Liver (tissue), 9 donors: ENCODE data around the gene USP6NL. TPM values are rescaled to one million over a fixed set of nuclear protein-coding genes. Genes with fewer than 3 reads are reported as not detected.

Experiments
- DNase-seq: peaks from one replicate; pipeline ENCODE4 v3.0.0-alpha.2; 2017; ENCODE audit warnings: low spot score
- H3K27ac ChIP-seq, 2 donors: one replicate each; pipeline ENCODE4 v1.7.0; 2013; ENCODE audit warnings: inconsistent platforms in 2 of 2, low read length in 2 of 2, control low read depth in 1 of 2, low read depth in 1 of 2, mild to moderate bottlenecking in 1 of 2
- H3K27me3 ChIP-seq, 4 donors: one replicate each; pipeline versions ENCODE4 v1.6.1 to v1.7.0; 2013; ENCODE audit warnings: low read length in 3 of 4, inconsistent platforms in 1 of 4, mild to moderate bottlenecking in 1 of 4, moderate library complexity in 1 of 4; ENCODE audit not compliant: control insufficient read depth in 4 of 4, insufficient read depth in 4 of 4
- H3K36me3 ChIP-seq, 4 donors: one replicate each; pipeline versions ENCODE4 v1.6.1 to v1.7.0; 2013; ENCODE audit warnings: low read length in 3 of 4, mild to moderate bottlenecking in 3 of 4, low read depth in 1 of 4, moderate library complexity in 1 of 4; ENCODE audit not compliant: control insufficient read depth in 4 of 4, insufficient read depth in 3 of 4
- H3K4me1 ChIP-seq, 4 donors: one replicate each; pipeline versions ENCODE4 v1.6.1 to v1.7.0; 2013; ENCODE audit warnings: low read length in 3 of 4, mild to moderate bottlenecking in 3 of 4, moderate library complexity in 1 of 4; ENCODE audit not compliant: control insufficient read depth in 4 of 4, insufficient read depth in 4 of 4
- H3K4me3 ChIP-seq, 3 donors: one replicate each; pipeline versions ENCODE4 v1.6.1 to v1.7.0; 2013; ENCODE audit warnings: low read length in 3 of 3, control low read depth in 1 of 3, low read depth in 1 of 3, mild to moderate bottlenecking in 1 of 3
- H3K9ac ChIP-seq, 2 donors: one replicate each; pipeline ENCODE4 v1.7.0; 2013; ENCODE audit warnings: low read length in 2 of 2, mild to moderate bottlenecking in 2 of 2, moderate library complexity in 2 of 2, control low read depth in 1 of 2, low read depth in 1 of 2
- H3K9me3 ChIP-seq, 4 donors: one replicate each; pipeline versions ENCODE4 v1.6.1 to v1.7.0; 2013; ENCODE audit warnings: low read length in 3 of 4; ENCODE audit not compliant: control insufficient read depth in 4 of 4
- EGR1 ChIP-seq, 2 donors: IDR thresholded peaks; 2 replicates each; pipeline ENCODE4 v1.6.1; 2016 to 2018; ENCODE audit warnings: antibody characterized with exemption in 2 of 2, low read depth in 2 of 2
- FOXA1 ChIP-seq: IDR thresholded peaks from 2 replicates; pipeline ENCODE4 v1.6.1; 2016; ENCODE audit warnings: antibody characterized with exemption
- FOXA2 ChIP-seq: IDR thresholded peaks from 2 replicates; pipeline ENCODE4 v1.6.1; 2016; ENCODE audit warnings: antibody characterized with exemption
- HNF4A ChIP-seq, 2 donors: conservative IDR thresholded peaks; 2 replicates each; pipeline ENCODE4 v1.6.1; 2016; ENCODE audit warnings: antibody characterized with exemption in 2 of 2, mild to moderate bottlenecking in 2 of 2
- HNF4G ChIP-seq: IDR thresholded peaks from 2 replicates; pipeline ENCODE4 v1.6.1; 2016; ENCODE audit warnings: antibody characterized with exemption
- JUND ChIP-seq, 2 donors: IDR thresholded peaks; 2 replicates each; pipeline ENCODE4 v1.6.1; 2016; ENCODE audit warnings: antibody characterized with exemption in 2 of 2
- NR2F2 ChIP-seq: IDR thresholded peaks from 2 replicates; pipeline ENCODE4 v1.6.1; 2016; ENCODE audit warnings: antibody characterized with exemption
- RXRA ChIP-seq, 2 donors: IDR thresholded peaks; 2 replicates each; pipeline ENCODE4 v1.6.1; 2017 to 2018; ENCODE audit warnings: antibody characterized with exemption in 2 of 2, mild to moderate bottlenecking in 1 of 2
- TAF1 ChIP-seq: conservative IDR thresholded peaks from 2 replicates; pipeline ENCODE4 v1.6.1; 2016; ENCODE audit warnings: antibody characterized with exemption, mild to moderate bottlenecking
- YY1 ChIP-seq: IDR thresholded peaks from 2 replicates; pipeline ENCODE4 v1.6.1; 2016; ENCODE audit warnings: antibody characterized with exemption, mild to moderate bottlenecking
- WGBS: extraction: QIAGEN DNeasy Blood & Tissue Kit; methylation state at CpG from one replicate; pipeline ENCODE4 v1.1.7; 2013; 5-methylcytosine and 5-hydroxymethylcytosine counted together
- polyA plus RNA-seq, 2 donors: library from polyadenylated mRNA; stranded (reverse) in 1 of 2; unstranded in 1 of 2; fragments of 200-250 nt in 1 of 2; fragments of >200 nt in 1 of 2; fragmentation: Nextera tagmentation in 1 of 2; extraction: Ambion mirVana in 1 of 2; gene quantifications; one replicate each; pipeline versions ENCODE4 v1.2.1 to v1.2.3, GENCODE V29; 2013 to 2015
- total RNA-seq, 2 donors: library from RNA; depleted of rRNA; stranded (reverse); fragments of >200 nt; gene quantifications; one replicate each; pipeline ENCODE4 v1.2.3, GENCODE V29; 2014
- TF ChIP-seq, protein P1 (sequence below): IDR thresholded peaks from 2 replicates; pipeline ENCODE4 v1.6.1; 2016; ENCODE audit warnings: antibody characterized with exemption, mild to moderate bottlenecking
- TF ChIP-seq, protein P2 (sequence below): IDR thresholded peaks from 2 replicates; pipeline ENCODE4 v1.6.1; 2016; ENCODE audit warnings: antibody characterized with exemption
- TF ChIP-seq, protein P3 (sequence below): IDR thresholded peaks from 2 replicates; pipeline ENCODE4 v1.6.1; 2016; ENCODE audit warnings: antibody characterized with exemption
- TF ChIP-seq, protein P4 (sequence below): IDR thresholded peaks from 2 replicates; pipeline ENCODE4 v1.6.1; 2016; ENCODE audit warnings: antibody characterized with exemption
- TF ChIP-seq, protein P5 (sequence below): fragments of 150-350 bp; IDR thresholded peaks from 2 replicates; pipeline ENCODE4 v1.5.1; 2017; ENCODE audit warnings: improper control_type of control experiment, low read depth, low read length; ENCODE audit not compliant: missing input control
- donor health status: healthy.
- donor health status: healthy.
- donor health status: healthy.
- donor health status: healthy.
- donor health status: healthy.

The USP6NL gene
- total and polyA plus RNA-seq, 4 donors: 3.8 to 15.0 (median 10.2) TPM

DNA sequence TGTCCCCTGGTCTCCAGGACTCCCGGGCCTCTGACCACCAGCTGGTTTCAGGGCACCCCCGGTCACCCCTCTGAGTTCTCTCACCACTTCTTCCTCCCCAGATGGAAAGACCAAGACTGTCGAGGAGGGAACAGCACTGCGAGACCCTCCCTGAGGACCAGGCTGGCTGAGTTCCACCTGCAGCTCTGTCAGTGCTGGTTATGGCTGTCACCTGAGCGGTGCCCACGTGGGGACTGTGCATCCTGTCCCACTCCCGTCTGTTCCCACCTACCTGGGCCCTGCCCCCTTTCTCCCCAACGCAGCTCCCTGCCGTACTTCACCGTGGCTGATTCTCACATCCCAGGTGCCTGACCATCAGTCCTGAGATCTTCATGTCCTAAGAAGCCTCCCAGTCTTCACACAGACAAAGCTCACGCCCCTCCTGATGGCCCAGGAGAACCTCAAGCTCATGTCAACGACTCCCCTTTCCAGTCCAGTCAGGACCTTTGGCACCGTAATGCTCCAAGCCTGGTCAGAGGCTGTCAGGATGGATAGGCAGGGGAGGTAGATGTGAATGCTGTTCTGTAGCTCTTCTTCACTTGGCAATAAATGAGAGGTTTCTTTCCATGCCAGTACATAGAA, 159.7 kb downstream of the USP6NL start:
- no peaks in the 10 kb centered on the region for H3K9me3 ChIP-seq
- 82% methylated on average over 13 of the region's 13 CpGs for WGBS
- TF ChIP-seq HNF4G (no peak), HNF4A (conservative IDR thresholded peaks at IDR 0.05) (no peak), EGR1 (IDR thresholded peaks at IDR 0.05; ENCODE audit: low read depth in 2 of 2) (no peak), JUND (IDR thresholded peaks at IDR 0.05) (no peak)
- TF ChIP-seq, protein P1, sequence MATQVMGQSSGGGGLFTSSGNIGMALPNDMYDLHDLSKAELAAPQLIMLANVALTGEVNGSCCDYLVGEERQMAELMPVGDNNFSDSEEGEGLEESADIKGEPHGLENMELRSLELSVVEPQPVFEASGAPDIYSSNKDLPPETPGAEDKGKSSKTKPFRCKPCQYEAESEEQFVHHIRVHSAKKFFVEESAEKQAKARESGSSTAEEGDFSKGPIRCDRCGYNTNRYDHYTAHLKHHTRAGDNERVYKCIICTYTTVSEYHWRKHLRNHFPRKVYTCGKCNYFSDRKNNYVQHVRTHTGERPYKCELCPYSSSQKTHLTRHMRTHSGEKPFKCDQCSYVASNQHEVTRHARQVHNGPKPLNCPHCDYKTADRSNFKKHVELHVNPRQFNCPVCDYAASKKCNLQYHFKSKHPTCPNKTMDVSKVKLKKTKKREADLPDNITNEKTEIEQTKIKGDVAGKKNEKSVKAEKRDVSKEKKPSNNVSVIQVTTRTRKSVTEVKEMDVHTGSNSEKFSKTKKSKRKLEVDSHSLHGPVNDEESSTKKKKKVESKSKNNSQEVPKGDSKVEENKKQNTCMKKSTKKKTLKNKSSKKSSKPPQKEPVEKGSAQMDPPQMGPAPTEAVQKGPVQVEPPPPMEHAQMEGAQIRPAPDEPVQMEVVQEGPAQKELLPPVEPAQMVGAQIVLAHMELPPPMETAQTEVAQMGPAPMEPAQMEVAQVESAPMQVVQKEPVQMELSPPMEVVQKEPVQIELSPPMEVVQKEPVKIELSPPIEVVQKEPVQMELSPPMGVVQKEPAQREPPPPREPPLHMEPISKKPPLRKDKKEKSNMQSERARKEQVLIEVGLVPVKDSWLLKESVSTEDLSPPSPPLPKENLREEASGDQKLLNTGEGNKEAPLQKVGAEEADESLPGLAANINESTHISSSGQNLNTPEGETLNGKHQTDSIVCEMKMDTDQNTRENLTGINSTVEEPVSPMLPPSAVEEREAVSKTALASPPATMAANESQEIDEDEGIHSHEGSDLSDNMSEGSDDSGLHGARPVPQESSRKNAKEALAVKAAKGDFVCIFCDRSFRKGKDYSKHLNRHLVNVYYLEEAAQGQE: no peak
- TF ChIP-seq, protein P2, sequence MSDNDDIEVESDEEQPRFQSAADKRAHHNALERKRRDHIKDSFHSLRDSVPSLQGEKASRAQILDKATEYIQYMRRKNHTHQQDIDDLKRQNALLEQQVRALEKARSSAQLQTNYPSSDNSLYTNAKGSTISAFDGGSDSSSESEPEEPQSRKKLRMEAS: no peak

DNA sequence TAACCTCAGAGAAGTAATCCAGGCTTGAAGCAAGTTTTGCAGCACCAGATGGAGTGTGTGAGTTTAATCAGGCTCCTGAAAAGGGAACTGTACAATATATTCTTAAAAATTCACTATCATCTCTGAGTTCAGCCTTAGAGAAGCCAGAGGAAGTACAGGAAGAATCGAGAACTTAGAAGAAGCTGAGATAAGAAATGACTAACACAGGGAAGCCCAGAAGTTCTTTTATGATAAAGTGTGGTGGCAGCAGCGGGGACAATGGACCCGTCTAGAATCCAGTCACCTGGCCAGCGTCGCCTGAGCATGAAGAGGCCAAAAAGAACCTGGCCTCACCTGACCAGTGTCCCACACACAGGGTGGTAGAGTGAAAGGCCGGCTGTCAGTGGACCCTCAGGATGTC, 161.0 kb downstream of the USP6NL start:
- H3K9me3 ChIP-seq: no peaks in the 10 kb centered on the region
- no peak overlapping the region for H3K4me3 ChIP-seq
- 54% methylated on average over 6 of the region's 6 CpGs for WGBS
- no peaks in the 10 kb centered on the region for H3K27me3 ChIP-seq
- H3K4me1 ChIP-seq: no peaks in the 10 kb centered on the region
- TF ChIP-seq JUND (IDR thresholded peaks at IDR 0.05) (no peak), FOXA1 (no peak), TAF1 (no peak), NR2F2 (no peak), FOXA2 (no peak)
- TF ChIP-seq, protein P3, sequence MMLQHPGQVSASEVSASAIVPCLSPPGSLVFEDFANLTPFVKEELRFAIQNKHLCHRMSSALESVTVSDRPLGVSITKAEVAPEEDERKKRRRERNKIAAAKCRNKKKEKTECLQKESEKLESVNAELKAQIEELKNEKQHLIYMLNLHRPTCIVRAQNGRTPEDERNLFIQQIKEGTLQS: no peak
- no peak overlapping the region for H3K27ac ChIP-seq
- DNase-seq: no peak
- H3K9ac ChIP-seq: no peak overlapping the region
- H3K36me3 ChIP-seq: no peaks in the 10 kb centered on the region

More for the DNA sequence above, 159.7 kb downstream of the USP6NL start:
- DNase-seq: no peak
- Histone ChIP-seq H3K27me3 (no peaks in the 10 kb centered on the region), H3K27ac (no peak overlapping the region), H3K36me3 (no peaks in the 10 kb centered on the region), H3K9ac (no peak overlapping the region), H3K4me1 (no peaks in the 10 kb centered on the region), H3K4me3 (no peak overlapping the region)

DNA sequence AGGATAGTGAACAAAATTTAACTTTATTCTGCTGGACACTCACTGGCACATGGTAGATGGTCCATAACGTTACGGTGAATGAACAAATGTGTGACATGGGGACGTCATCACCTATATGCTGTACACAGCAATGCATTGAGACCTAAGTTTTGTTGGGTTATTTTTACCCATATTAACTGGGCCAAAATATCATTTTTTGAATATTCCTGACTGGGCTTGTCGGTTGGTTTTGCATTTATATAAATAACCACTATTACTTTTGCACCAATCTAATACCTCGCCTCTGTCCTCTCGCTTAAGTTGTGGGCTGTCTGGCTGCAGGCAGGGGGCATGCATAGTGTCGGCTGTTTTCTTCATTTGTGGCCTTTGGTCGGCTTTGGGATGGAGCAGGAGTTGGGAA, 161.7 kb downstream of the USP6NL start:
- WGBS: 77% methylated on average over 8 of the region's 8 CpGs
- Histone ChIP-seq H3K4me3 (no peak overlapping the region), H3K36me3 (no peaks in the 10 kb centered on the region), H3K27me3 (no peaks in the 10 kb centered on the region), H3K27ac (no peak overlapping the region), H3K9me3 (no peaks in the 10 kb centered on the region), H3K4me1 (no peaks in the 10 kb centered on the region), H3K9ac (no peak overlapping the region)
- DNase-seq: no peak
- TF ChIP-seq RXRA (IDR thresholded peaks at IDR 0.05) (no peak), HNF4G (no peak), HNF4A (conservative IDR thresholded peaks at IDR 0.05) (no peak), EGR1 (IDR thresholded peaks at IDR 0.05; ENCODE audit: low read depth in 2 of 2) (no peak), YY1 (no peak)
- TF ChIP-seq, protein P4, sequence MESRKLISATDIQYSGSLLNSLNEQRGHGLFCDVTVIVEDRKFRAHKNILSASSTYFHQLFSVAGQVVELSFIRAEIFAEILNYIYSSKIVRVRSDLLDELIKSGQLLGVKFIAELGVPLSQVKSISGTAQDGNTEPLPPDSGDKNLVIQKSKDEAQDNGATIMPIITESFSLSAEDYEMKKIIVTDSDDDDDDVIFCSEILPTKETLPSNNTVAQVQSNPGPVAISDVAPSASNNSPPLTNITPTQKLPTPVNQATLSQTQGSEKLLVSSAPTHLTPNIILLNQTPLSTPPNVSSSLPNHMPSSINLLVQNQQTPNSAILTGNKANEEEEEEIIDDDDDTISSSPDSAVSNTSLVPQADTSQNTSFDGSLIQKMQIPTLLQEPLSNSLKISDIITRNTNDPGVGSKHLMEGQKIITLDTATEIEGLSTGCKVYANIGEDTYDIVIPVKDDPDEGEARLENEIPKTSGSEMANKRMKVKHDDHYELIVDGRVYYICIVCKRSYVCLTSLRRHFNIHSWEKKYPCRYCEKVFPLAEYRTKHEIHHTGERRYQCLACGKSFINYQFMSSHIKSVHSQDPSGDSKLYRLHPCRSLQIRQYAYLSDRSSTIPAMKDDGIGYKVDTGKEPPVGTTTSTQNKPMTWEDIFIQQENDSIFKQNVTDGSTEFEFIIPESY: no peak
- TF ChIP-seq, protein P1: no peak
- TF ChIP-seq, protein P2: no peak
- TF ChIP-seq, protein P3: no peak
- TF ChIP-seq, protein P5, sequence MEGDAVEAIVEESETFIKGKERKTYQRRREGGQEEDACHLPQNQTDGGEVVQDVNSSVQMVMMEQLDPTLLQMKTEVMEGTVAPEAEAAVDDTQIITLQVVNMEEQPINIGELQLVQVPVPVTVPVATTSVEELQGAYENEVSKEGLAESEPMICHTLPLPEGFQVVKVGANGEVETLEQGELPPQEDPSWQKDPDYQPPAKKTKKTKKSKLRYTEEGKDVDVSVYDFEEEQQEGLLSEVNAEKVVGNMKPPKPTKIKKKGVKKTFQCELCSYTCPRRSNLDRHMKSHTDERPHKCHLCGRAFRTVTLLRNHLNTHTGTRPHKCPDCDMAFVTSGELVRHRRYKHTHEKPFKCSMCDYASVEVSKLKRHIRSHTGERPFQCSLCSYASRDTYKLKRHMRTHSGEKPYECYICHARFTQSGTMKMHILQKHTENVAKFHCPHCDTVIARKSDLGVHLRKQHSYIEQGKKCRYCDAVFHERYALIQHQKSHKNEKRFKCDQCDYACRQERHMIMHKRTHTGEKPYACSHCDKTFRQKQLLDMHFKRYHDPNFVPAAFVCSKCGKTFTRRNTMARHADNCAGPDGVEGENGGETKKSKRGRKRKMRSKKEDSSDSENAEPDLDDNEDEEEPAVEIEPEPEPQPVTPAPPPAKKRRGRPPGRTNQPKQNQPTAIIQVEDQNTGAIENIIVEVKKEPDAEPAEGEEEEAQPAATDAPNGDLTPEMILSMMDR: no peak
